Mucosa of rectum (tissue), 2 donors: ENCODE results near the gene SLC28A3.

Source experiments
- H3K27ac ChIP-seq, 2 donors: one replicate each; pipeline ENCODE4 v1.7.0; 2013; ENCODE audit warnings: inconsistent platforms in 2 of 2, low read depth in 2 of 2, low read length in 2 of 2
- H3K27me3 ChIP-seq, 2 donors: one replicate each; pipeline ENCODE4 v1.7.0; 2013; ENCODE audit warnings: low read length in 2 of 2; ENCODE audit not compliant: control insufficient read depth in 2 of 2, insufficient read depth in 2 of 2
- H3K36me3 ChIP-seq, 2 donors: one replicate each; pipeline ENCODE4 v1.7.0; 2013; ENCODE audit warnings: low read length in 2 of 2; ENCODE audit not compliant: control insufficient read depth in 2 of 2, insufficient read depth in 2 of 2
- H3K4me1 ChIP-seq, 2 donors: one replicate each; pipeline ENCODE4 v1.7.0; 2013; ENCODE audit warnings: low read length in 2 of 2, mild to moderate bottlenecking in 1 of 2; ENCODE audit not compliant: control insufficient read depth in 2 of 2, insufficient read depth in 2 of 2
- H3K4me3 ChIP-seq, 2 donors: one replicate each; pipeline ENCODE4 v1.7.0; 2013; ENCODE audit warnings: low read length in 2 of 2
- H3K9ac ChIP-seq, 2 donors: one replicate each; pipeline ENCODE4 v1.7.0; 2013; ENCODE audit warnings: low read length in 2 of 2, low read depth in 1 of 2, mild to moderate bottlenecking in 1 of 2
- H3K9me3 ChIP-seq, 2 donors: one replicate each; pipeline ENCODE4 v1.7.0; 2013; ENCODE audit warnings: low read length in 2 of 2; ENCODE audit not compliant: control insufficient read depth in 2 of 2
- donor health status: healthy.
- donor health status: Normal muscosa, but diverticular disease.

Gene SLC28A3

DNA sequence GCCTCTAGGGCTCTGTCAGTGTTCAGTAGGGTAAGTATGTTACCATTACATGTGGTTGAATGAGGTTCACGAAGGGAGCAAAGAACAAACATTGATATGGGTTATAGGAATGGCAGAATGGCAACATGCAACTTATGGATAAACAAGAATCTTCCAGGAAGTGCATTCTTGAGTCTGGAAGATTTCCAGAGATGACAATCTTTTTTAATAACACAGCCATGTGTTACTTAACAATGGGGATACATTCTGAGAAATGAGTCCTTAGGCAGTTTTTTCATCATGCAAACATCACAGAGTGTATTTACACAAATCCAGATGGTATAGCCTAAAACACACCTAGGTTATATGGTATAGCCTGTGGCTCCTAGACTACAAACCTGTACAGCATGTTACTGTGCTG, 9.1 kb upstream of the SLC28A3 start:
- H3K4me3 ChIP-seq: no peak overlapping the region
- H3K27ac ChIP-seq: no peak overlapping the region
- no peaks in the 10 kb centered on the region for H3K9me3 ChIP-seq
- no peaks in the 10 kb centered on the region for H3K36me3 ChIP-seq
- H3K4me1 ChIP-seq: no peaks in the 10 kb centered on the region
- no peak overlapping the region for H3K9ac ChIP-seq
- H3K27me3 ChIP-seq: no peaks in the 10 kb centered on the region

DNA sequence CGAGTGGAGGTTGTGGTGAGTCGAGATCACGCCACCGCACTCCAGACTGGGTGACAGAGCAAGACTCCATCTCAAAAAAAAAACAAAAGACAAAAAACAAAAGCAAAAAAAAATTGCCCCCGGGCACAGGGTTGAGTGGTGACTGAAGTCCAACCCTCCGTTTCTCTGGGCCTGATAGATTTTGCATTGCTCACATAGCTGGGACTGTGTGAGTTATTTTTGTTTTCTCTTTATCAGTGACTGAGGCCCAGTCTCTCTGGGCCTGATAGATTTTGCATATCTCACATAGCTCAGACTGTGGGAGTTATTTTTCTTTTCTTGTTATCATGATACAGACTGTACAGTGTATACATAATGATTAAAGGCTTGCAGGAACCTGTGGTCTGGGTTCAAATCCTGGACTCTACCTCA, 2.6 kb upstream of the SLC28A3 start:
- Histone ChIP-seq H3K27ac (no peak overlapping the region), H3K4me1 (peaks cover 0 to 7% of the 10 kb centered on the region in 2 donors), H3K27me3 (no peaks in the 10 kb centered on the region), H3K9me3 (no peaks in the 10 kb centered on the region), H3K36me3 (no peaks in the 10 kb centered on the region), H3K4me3 (no peak overlapping the region), H3K9ac (no peak overlapping the region)

DNA sequence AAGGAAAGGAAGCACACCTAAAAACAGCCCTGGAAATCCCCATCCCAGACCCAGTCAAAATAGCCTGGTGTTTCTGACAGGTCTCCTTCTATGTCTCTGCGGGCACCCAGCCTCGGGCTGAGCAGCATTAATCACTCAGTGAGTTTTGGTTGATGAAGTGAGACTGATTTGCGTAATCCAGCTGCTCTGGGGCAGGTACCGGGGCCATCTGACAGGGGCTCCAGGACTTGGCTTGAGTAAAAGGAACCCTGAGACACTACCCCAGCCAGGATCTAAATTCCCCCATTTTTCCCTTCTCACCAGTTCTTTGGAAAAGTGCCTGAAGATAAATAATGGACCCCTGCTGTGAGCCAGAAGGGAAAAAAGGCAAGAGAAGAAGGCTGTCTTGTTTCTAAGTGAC, 596 bp downstream of the SLC28A3 start:
- H3K4me1 ChIP-seq: peaks cover 0 to 7% of the 10 kb centered on the region in 2 donors
- no peaks in the 10 kb centered on the region for H3K27me3 ChIP-seq
- H3K27ac ChIP-seq: no peak overlapping the region
- no peaks in the 10 kb centered on the region for H3K36me3 ChIP-seq
- H3K9me3 ChIP-seq: no peaks in the 10 kb centered on the region
- H3K9ac ChIP-seq: peak overlapping the region in 1 of 2 donors; percentile 60
- H3K4me3 ChIP-seq: peak overlapping the region in 1 of 2 donors; percentile 30

DNA sequence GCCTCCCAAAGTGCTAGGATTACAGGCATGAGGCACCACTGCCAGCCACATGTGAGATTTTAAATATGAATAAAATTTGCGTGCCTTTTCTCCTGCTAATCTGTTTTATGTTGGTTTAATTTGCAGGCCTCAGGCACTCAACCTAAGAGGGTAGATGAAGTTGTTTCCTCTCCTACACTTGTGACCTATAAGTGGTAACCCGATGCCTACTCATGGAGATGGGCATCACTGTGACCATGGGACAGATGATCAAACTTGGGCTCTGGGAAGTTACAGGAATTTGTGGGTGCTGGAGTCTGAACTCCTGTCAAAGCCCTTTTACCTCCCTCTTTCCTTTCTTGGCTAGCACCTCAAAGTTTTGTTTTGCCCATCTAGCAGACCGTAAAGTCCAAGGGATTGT, 1.1 kb downstream of the SLC28A3 start:
- Histone ChIP-seq H3K27ac (no peak overlapping the region), H3K9ac (no peak overlapping the region), H3K4me1 (peaks cover 0 to 7% of the 10 kb centered on the region in 2 donors), H3K4me3 (peak overlapping the region in 1 of 2 donors; percentile 30), H3K9me3 (no peaks in the 10 kb centered on the region), H3K36me3 (no peaks in the 10 kb centered on the region), H3K27me3 (no peaks in the 10 kb centered on the region)

DNA sequence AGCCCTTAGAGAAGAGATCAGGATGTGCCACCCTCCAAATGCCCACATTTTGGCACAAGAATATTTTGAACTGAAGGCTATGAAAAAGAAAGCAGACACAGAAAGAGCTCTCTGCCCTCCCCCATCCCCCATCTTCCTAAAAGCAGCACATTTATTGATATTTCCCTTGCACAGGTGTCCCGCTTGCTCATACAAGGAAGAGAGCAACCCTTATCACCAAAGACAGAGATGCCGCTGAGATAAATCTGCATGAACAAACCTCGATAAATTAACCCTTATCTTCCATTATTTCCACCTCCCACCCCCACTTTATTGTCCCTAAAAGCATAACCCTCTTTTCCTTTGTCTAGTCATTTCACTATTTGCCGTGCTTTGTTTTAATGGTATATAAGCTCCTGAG, 1.8 kb downstream of the SLC28A3 start:
- Histone ChIP-seq H3K9ac (no peak overlapping the region), H3K4me3 (no peak overlapping the region), H3K27ac (no peak overlapping the region), H3K9me3 (no peaks in the 10 kb centered on the region), H3K36me3 (no peaks in the 10 kb centered on the region), H3K4me1 (peaks cover 0 to 7% of the 10 kb centered on the region in 2 donors), H3K27me3 (no peaks in the 10 kb centered on the region)

- Histone ChIP-seq H3K4me1 (peaks cover 0 to 7% of the 10 kb centered on the region in 2 donors), H3K9me3 (no peaks in the 10 kb centered on the region), H3K9ac (no peak overlapping the region), H3K36me3 (no peaks in the 10 kb centered on the region), H3K4me3 (no peak overlapping the region), H3K27ac (no peak overlapping the region), H3K27me3 (no peaks in the 10 kb centered on the region)
Measured at GRCh38 chr9:84337252-84337651, 3.3 kb downstream of the SLC28A3 start.

GRCh38 chr9:84331119-84331809, 9.3 kb downstream of the SLC28A3 start:
- no peaks in the 10 kb centered on the region for H3K4me1 ChIP-seq
- no peaks in the 10 kb centered on the region for H3K36me3 ChIP-seq
- no peaks in the 10 kb centered on the region for H3K27me3 ChIP-seq
- H3K9ac ChIP-seq: no peak overlapping the region
- H3K4me3 ChIP-seq: no peak overlapping the region
- H3K9me3 ChIP-seq: peaks cover 0 to 3% of the 10 kb centered on the region in 2 donors
- no peak overlapping the region for H3K27ac ChIP-seq

GRCh38 chr9:84330246-84330645, 10.3 kb downstream of the SLC28A3 start:
- no peak overlapping the region for H3K4me3 ChIP-seq
- H3K27me3 ChIP-seq: no peaks in the 10 kb centered on the region
- H3K9me3 ChIP-seq: peaks cover 0 to 3% of the 10 kb centered on the region in 2 donors
- H3K9ac ChIP-seq: no peak overlapping the region
- no peaks in the 10 kb centered on the region for H3K4me1 ChIP-seq
- H3K27ac ChIP-seq: no peak overlapping the region
- no peaks in the 10 kb centered on the region for H3K36me3 ChIP-seq

- Histone ChIP-seq H3K9ac (no peak overlapping the region), H3K4me3 (no peak overlapping the region), H3K27ac (no peak overlapping the region), H3K27me3 (no peaks in the 10 kb centered on the region), H3K9me3 (peaks cover 0 to 3% of the 10 kb centered on the region in 2 donors), H3K36me3 (no peaks in the 10 kb centered on the region), H3K4me1 (no peaks in the 10 kb centered on the region)
Measured at GRCh38 chr9:84327184-84327583, 13.4 kb downstream of the SLC28A3 start.

- no peaks in the 10 kb centered on the region for H3K27me3 ChIP-seq
- peaks cover 0 to 3% of the 10 kb centered on the region in 2 donors for H3K9me3 ChIP-seq
- H3K4me3 ChIP-seq: no peak overlapping the region
- H3K9ac ChIP-seq: no peak overlapping the region
- no peaks in the 10 kb centered on the region for H3K36me3 ChIP-seq
- no peaks in the 10 kb centered on the region for H3K4me1 ChIP-seq
- H3K27ac ChIP-seq: no peak overlapping the region
Measured at GRCh38 chr9:84325347-84325973, 15.1 kb downstream of the SLC28A3 start.
